K562 (cell line): ENCODE measurements around the gene SVIL. TPM values are rescaled to one million over a fixed set of nuclear protein-coding genes. Genes with fewer than 3 reads are reported as not detected.

Experiments
- ATAC-seq: fragments of 200-7000 bp; cut with Tn5 transposase; 3 replicates; pipeline ENCODE4 v1.9.1; 2020; ENCODE audit warnings: moderate library complexity
- BruUV-seq: library from RNA; stranded (reverse); fragments of 400-500 nt; replicated peaks from 2 replicates; lab custom pipeline; 2021; lab: Mats Ljungman, UMichigan
- CTCF ChIA-PET: fragments of 300-600 bp; formaldehyde crosslinking; extraction: SDS; loops from one replicate; lab custom pipeline; 2021; ENCODE audit warnings: low intra/inter-chr PET ratio; lab: Yijun Ruan, JAX
- POLR2A ChIA-PET: fragments of 300-600, 350-650 bp; sonication (Branson Sonifier 250); formaldehyde crosslinking; extraction: SDS; loops from one replicate; lab custom pipeline; 2021; ENCODE audit warnings: antibody characterized with exemption, inconsistent platforms; lab: Yijun Ruan, JAX
- DNase-seq, 4 experiments: peaks; one replicate each; pipeline versions ENCODE4 v3.0.0 to v3.0.0-alpha.2; 2011 to 2018; ENCODE audit warnings: low spot score in 3 of 4, mixed read lengths in 3 of 4; ENCODE audit errors: extremely low read depth in 1 of 4
- FAIRE-seq: peaks from 2 replicates; lab custom pipeline; 2011; peaks lifted over from hg19 to GRCh38; lab: Jason Lieb, UNC
- H2AFZ ChIP-seq: 2 replicates; pipeline ENCODE4 v1.6.0; 2011; ENCODE audit warnings: low read depth, low read length, control low read depth, inconsistent platforms
- H3K27ac ChIP-seq: fragments of 200-600 bp; 3 replicates; pipeline ENCODE4 v1.8.0; 2011; ENCODE audit warnings: low read depth, mild to moderate bottlenecking, control low read depth, inconsistent platforms, low read length, moderate library complexity, mixed read lengths; ENCODE audit errors: extremely low read depth
- H3K27me3 ChIP-seq, 2 experiments: fragments of 300-600 bp in 1 of 2; 2 replicates in 1 of 2; 3 replicates in 1 of 2; pipeline versions ENCODE4 v1.6.0 to v1.8.0; 2011; ENCODE audit warnings: inconsistent platforms in 2 of 2, low read length in 2 of 2, mild to moderate bottlenecking in 1 of 2, mixed read lengths in 1 of 2, moderate library complexity in 1 of 2; ENCODE audit not compliant: control insufficient read depth in 2 of 2, insufficient read depth in 2 of 2
- H3K36me3 ChIP-seq: fragments of 300-600 bp; 3 replicates; pipeline ENCODE4 v1.8.0; 2011; ENCODE audit warnings: mild to moderate bottlenecking, low read length, inconsistent platforms; ENCODE audit not compliant: control insufficient read depth, insufficient read depth
- H3K4me1 ChIP-seq, 2 experiments: fragments of 200-600 bp in 1 of 2; replicated peaks in 1 of 2; 2 replicates in 1 of 2; 3 replicates in 1 of 2; pipeline versions ENCODE4 v1.5.1 to v1.8.0; 2011; ENCODE audit warnings: inconsistent platforms in 2 of 2, low read length in 2 of 2, mild to moderate bottlenecking in 1 of 2, mixed read lengths in 1 of 2, moderate library complexity in 1 of 2; ENCODE audit not compliant: control insufficient read depth in 2 of 2, insufficient read depth in 2 of 2
- H3K4me2 ChIP-seq: 2 replicates; pipeline ENCODE4 v1.6.1; 2011; ENCODE audit warnings: low read length, control low read depth, inconsistent platforms, mixed read lengths; ENCODE audit not compliant: insufficient read depth
- H3K4me3 ChIP-seq: fragments of 200-600 bp; sonication (generic), shearing (Covaris generic); 2 replicates; pipeline ENCODE4 v1.5.1; 2016; ENCODE audit warnings: control low read depth, inconsistent platforms
- H3K79me2 ChIP-seq: fragments of 200-600 bp; 3 replicates; pipeline ENCODE4 v1.8.0; 2011; ENCODE audit warnings: low read length, inconsistent platforms; ENCODE audit not compliant: control insufficient read depth, insufficient read depth
- H3K9ac ChIP-seq, 2 experiments: 2 replicates each; pipeline versions ENCODE4 v1.6.0 to v1.6.1; 2011; ENCODE audit warnings: low read depth in 2 of 2, low read length in 2 of 2, control low read depth in 1 of 2, inconsistent platforms in 1 of 2, mild to moderate bottlenecking in 1 of 2, mixed read lengths in 1 of 2; ENCODE audit not compliant: insufficient read depth in 1 of 2
- H3K9me1 ChIP-seq: one replicate; pipeline ENCODE4 v1.6.0; 2011; ENCODE audit warnings: inconsistent platforms, mild to moderate bottlenecking, low read length, moderate library complexity; ENCODE audit not compliant: control insufficient read depth, insufficient read depth
- H3K9me3 ChIP-seq: replicated peaks from 2 replicates; pipeline ENCODE4 v1.5.1; 2011; ENCODE audit warnings: low read depth, low read length, inconsistent platforms; ENCODE audit not compliant: control insufficient read depth, insufficient read depth
- H4K20me1 ChIP-seq: replicated peaks from 2 replicates; pipeline ENCODE4 v1.6.1; 2011; ENCODE audit warnings: low read length, inconsistent platforms, mixed read lengths; ENCODE audit not compliant: control insufficient read depth, insufficient read depth
- CREB1 ChIP-seq, 2 experiments: sonication (generic) in 1 of 2; formaldehyde crosslinking in 1 of 2; IDR thresholded peaks; 2 replicates each; pipeline versions ENCODE4 v1.6.1 to v1.8.0; 2012 to 2022; ENCODE audit warnings: inconsistent platforms in 1 of 2, mild to moderate bottlenecking in 1 of 2, missing genetic modification reagents in 1 of 2, moderate library complexity in 1 of 2
- HEY1 ChIP-seq: fragments of 250-450 bp; sonication (Bioruptor Pico); IDR thresholded peaks from 2 replicates; pipeline ENCODE4 v1.5.0; 2020; ENCODE audit warnings: mild to moderate bottlenecking, moderate library complexity, borderline replicate concordance
- MAFG ChIP-seq: fragments of 450-650 bp; conservative IDR thresholded peaks from 2 replicates; pipeline ENCODE4 v1.6.1; 2016; ENCODE audit warnings: missing genetic modification characterization, missing compliant biosample characterization
- MIER1 ChIP-seq: fragments of 450-650 bp; IDR thresholded peaks from 2 replicates; pipeline ENCODE4 v1.6.1; 2016; ENCODE audit warnings: antibody characterized with exemption, mild to moderate bottlenecking, low read depth
- NFIX ChIP-seq: fragments of 250-450 bp; sonication (Bioruptor Pico); IDR thresholded peaks from 2 replicates; pipeline ENCODE4 v1.4.0; 2020; ENCODE audit warnings: low read depth, mild to moderate bottlenecking, moderate library complexity
- WGBS: fragments of 100-300 bp; shearing (Covaris generic); methylation state at CpG from one replicate; pipeline ENCODE4 v1.1.6; 2016; ENCODE audit warnings: low coverage, mixed read lengths; ENCODE audit not compliant: insufficient coverage; ENCODE audit errors: missing lambda C conversion rate; 5-methylcytosine and 5-hydroxymethylcytosine counted together
- in situ Hi-C: fragments of 300-500 bp; cut with MboI; formaldehyde crosslinking; loops from 4 replicates; pipeline ENCODE4 v1.15.0; 2018; ENCODE audit warnings: inconsistent platforms, mixed read lengths
- intact Hi-C: fragments of 100-400 bp; cut with micrococcal nuclease; formaldehyde crosslinking; loops from 2 replicates; pipeline ENCODE4 v1.14.2; 2022
- polyA plus RNA-seq, 8 experiments: library from polyadenylated mRNA; depleted of rRNA in 4 of 8; stranded (reverse) in 5 of 8; unstranded in 3 of 8; fragments of >200 nt; fragmentation: Nextera tagmentation in 2 of 8; fragmentation: Illumina TruSeq in 1 of 8; extraction: Ambion mirVana in 2 of 8; extraction: Trizol in 1 of 8; gene quantifications; 2 replicates each; pipeline versions ENCODE4 v1.2.1 to v1.2.3, GENCODE V29; 2011 to 2014; ENCODE audit warnings: inconsistent platforms in 1 of 8, missing spikeins in 1 of 8
- total RNA-seq, 7 experiments: library from RNA; depleted of rRNA in 6 of 7; stranded (reverse); fragments of >200 nt in 6 of 7; fragmentation: Illumina TruSeq in 2 of 7; extraction: Trizol in 2 of 7; gene quantifications; 2 replicates each; pipeline versions ENCODE4 v1.2.1 to v1.2.3, GENCODE V29; 2011 to 2021; ENCODE audit warnings: low replicate concordance in 1 of 7
- TF ChIP-seq, protein P1 (sequence below): IDR thresholded peaks from 2 replicates; pipeline ENCODE4 v1.6.1; 2012; ENCODE audit warnings: low read depth, low read length, improper control_type of control experiment, borderline replicate concordance

Gene SVIL
- total and polyA plus RNA-seq, 9 of the 15 experiments (the other 6 are each of a cell fraction or from before 2014, with no cell fraction given), result under 0.01 to 0.18 (median 0.05) TPM; not detected in 3

GRCh38 chr10:29533046-29533445 is 101.7 kb downstream of the SVIL start:
- DNase-seq (no peak), ATAC-seq (no peak)
- Histone ChIP-seq H3K36me3 (no peaks in the 10 kb centered on the region), H4K20me1 (0 out of 2 replicates have a peak, but pooled peaks cover 5% of the 10 kb centered on the region), H3K4me1 (no peaks in the 10 kb centered on the region; a peak in 1 of 5 replicates), H3K9ac (no peak overlapping the region)
- ChIA-PET POLR2A (interaction anchor here (0.6 to 2.1 kb wide), 3 partner anchors 9 to 37 kb away, joined by 3 to 9 read pairs (median 4); no protein-coding TSS in a partner anchor), CTCF (no interaction called here)
- WGBS, result 2% methylated on average over 14 of the region's 14 CpGs
- no TSS peak for BruUV-seq
- intact Hi-C loops, result no loop called here
- TF ChIP-seq MAFG (tag) (no peak), MIER1 (no peak), HEY1 (CRISPR knock-in tag) (no peak), NFIX (CRISPR knock-in tag) (no peak), CREB1 (IDR thresholded peaks at IDR 0.05) (no peak), CREB1 (CRISPR knock-in tag; IDR thresholded peaks at IDR 0.05) (no peak)
- TF ChIP-seq, protein P1, sequence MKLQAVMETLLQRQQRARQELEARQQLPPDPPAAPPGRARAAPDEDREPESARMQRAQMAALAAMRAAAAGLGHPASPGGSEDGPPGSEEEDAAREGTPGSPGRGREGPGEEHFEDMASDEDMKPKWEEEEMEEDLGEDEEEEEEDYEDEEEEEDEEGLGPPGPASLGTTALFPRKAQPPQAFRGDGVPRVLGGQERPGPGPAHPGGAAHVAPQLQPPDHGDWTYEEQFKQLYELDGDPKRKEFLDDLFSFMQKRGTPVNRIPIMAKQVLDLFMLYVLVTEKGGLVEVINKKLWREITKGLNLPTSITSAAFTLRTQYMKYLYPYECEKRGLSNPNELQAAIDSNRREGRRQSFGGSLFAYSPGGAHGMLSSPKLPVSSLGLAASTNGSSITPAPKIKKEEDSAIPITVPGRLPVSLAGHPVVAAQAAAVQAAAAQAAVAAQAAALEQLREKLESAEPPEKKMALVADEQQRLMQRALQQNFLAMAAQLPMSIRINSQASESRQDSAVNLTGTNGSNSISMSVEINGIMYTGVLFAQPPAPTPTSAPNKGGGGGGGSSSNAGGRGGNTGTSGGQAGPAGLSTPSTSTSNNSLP, result no peak
- TF ChIP-seq, all 486 proteins: peak for 0
- no peaks in the 10 kb centered on the region for H3K9me1 ChIP-seq
- H2AFZ ChIP-seq, result no peak overlapping the region
- H3K4me3 ChIP-seq, result no peak overlapping the region
- FAIRE-seq, result no peak
- H3K4me2 ChIP-seq, result no peak overlapping the region
- H3K79me2 ChIP-seq, result no peaks in the 10 kb centered on the region
- H3K27ac ChIP-seq, result no peak overlapping the region
- in situ Hi-C loops, result no loop called here
- H3K9me3 ChIP-seq, result no peaks in the 10 kb centered on the region
- peaks cover 22 to 52% of the 10 kb centered on the region in 2 experiments for H3K27me3 ChIP-seq
